Activated naive CD8-positive, alpha-beta T cell treated with anti-CD3 and anti-CD28 coated beads, Interleukin-2, amount 10 ng/mL, durations not matched to agents 7 days and 5 days (primary cell): ENCODE data around the gene TAS2R50. TPM values are rescaled to one million over a fixed set of nuclear protein-coding genes. Genes with fewer than 3 reads are reported as not detected.
A peak's percentile ranks its signal among the peaks of the same experiment; 100 is the strongest.
"Not testable (repeated sequence)": the region's sequence is repeated elsewhere in the genome, so short reads cannot be mapped to it uniquely, and the experiment has no call there.

ENCODE experiments used
- ATAC-seq: fragments of 150-1000 bp; cut with Tn5 transposase; one replicate; pipeline ENCODE4 v1.10.0; 2021; ENCODE audit warnings: low read depth, moderate library complexity
- POLR2A ChIA-PET: fragments of 350-600 bp; sonication (Branson Sonifier 250); formaldehyde crosslinking; loops from one replicate; lab custom pipeline; 2021; ENCODE audit warnings: antibody characterized with exemption; lab: Charles Lee
- DNase-seq: peaks from one replicate; pipeline ENCODE4 v3.0.0; 2021
- H3K27ac Mint-ChIP-seq: one replicate; pipeline ENCODE4 v1.8.0; 2022; ENCODE audit warnings: mild to moderate bottlenecking, mixed read lengths
- H3K27me3 Mint-ChIP-seq: one replicate; pipeline ENCODE4 v1.8.0; 2022; ENCODE audit warnings: mild to moderate bottlenecking, moderate library complexity, mixed read lengths
- H3K36me3 Mint-ChIP-seq: one replicate; pipeline ENCODE4 v1.8.0; 2021; ENCODE audit warnings: mild to moderate bottlenecking, mixed read lengths
- H3K4me1 Mint-ChIP-seq: one replicate; pipeline ENCODE4 v1.8.0; 2021; ENCODE audit warnings: mixed read lengths
- H3K4me3 Mint-ChIP-seq: one replicate; pipeline ENCODE4 v1.8.0; 2022; ENCODE audit warnings: mild to moderate bottlenecking, moderate library complexity, mixed read lengths
- H3K9me3 Mint-ChIP-seq: one replicate; pipeline ENCODE4 v1.8.0; 2021; ENCODE audit warnings: mixed read lengths
- total RNA-seq, 2 experiments: library from RNA; stranded (reverse); gene quantifications; one replicate each; pipeline ENCODE4 v1.2.3, GENCODE V29; 2021

The TAS2R50 gene
- 1 to 10 TPM; 1.1 to 1.4 TPM for total RNA-seq

DNA sequence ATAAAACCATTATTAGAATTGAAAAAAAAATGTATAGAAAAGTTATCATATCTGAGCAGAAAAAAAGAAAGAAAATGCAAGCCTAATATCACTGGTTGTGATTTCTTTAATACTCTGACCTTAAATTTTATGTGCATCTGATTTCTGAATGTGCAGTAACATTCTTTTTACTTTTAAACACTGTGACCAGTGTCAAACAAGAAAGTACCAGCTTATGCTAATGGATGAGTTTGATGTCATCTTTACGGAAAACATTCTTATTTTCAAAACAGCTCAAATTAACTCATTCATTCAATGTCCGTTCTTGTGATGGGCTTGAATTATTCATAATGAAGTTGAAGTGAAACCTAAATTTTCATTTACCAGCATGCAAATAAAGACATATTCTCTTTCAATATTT is at the start of gene TAS2R50:
TSS of gene TAS2R50 (minus strand) at position 101 of the 400 bp plus-strand sequence. CDS start at position 49, 52 bp downstream.
- ATAC-seq: no peak
- Mint-ChIP-seq H3K4me1 (peaks cover 13% of the 10 kb centered on the region), H3K27ac (no peak within 1 kb of the TSS), H3K36me3 (peaks cover 29% of the 10 kb centered on the region), H3K4me3 (no peak within 1 kb of the TSS), H3K27me3 (peaks cover 5% of the 10 kb centered on the region), H3K9me3 (peaks cover 3% of the 10 kb centered on the region)
- POLR2A ChIA-PET: no interaction called here
- no peak for DNase-seq

DNA sequence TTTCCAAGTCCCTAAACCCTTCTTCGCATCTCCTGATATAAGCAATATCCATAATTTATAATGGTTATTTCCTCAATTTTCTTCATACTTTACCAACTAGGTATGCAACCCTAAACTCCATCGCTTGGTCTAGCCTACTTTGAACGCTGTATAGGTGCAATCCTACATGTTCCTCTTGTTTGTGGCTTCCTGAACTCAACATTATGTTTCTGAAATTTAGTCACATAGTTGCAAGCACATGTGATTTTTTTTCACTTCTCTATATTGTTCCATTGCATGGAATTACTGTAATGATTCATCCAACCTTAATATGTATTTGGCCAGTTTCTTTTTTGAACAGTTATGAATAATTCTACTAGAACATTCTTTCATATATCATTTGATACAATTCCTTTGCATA is 47.2 kb upstream of the TAS2R50 start:
- H3K4me1 Mint-ChIP-seq, H3K9me3 Mint-ChIP-seq, H3K27ac Mint-ChIP-seq, DNase-seq, H3K27me3 Mint-ChIP-seq, H3K4me3 Mint-ChIP-seq, POLR2A ChIA-PET, ATAC-seq: not testable (repeated sequence)
- peaks cover 28% of the 10 kb centered on the region for H3K36me3 Mint-ChIP-seq

DNA sequence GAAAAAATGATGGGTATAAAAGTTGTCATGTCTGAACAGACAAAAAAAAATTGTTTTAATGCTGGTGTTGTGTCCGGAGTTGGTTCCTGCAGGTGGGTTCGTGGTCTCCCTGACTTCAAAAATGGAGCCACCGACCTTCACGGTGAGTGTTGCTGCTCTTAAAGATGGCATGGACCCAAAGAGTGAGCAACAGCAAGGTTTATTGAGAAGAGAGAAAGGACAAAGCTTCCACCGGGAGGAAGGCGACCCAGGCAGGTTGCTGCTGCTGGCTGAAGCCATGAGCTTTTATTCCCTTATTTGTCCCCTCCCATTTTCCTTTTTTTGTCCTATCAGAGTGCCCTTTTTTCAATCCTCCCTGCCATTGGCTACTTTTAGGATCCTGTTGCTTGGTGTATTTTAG is 44.6 kb upstream of the TAS2R50 start, which contains the start of gene TAS2R31:
TSS of gene TAS2R31 (minus strand) at position 101 of the 400 bp plus-strand sequence. CDS start at position 29, 72 bp downstream.
- no peak for ATAC-seq
- no peak within 1 kb of the TSS for H3K4me3 Mint-ChIP-seq
- H3K9me3 Mint-ChIP-seq: peaks cover 2% of the 10 kb centered on the region
- POLR2A ChIA-PET: no interaction called here
- H3K4me1 Mint-ChIP-seq: no peaks in the 10 kb centered on the region
- no peaks in the 10 kb centered on the region for H3K27me3 Mint-ChIP-seq
- H3K36me3 Mint-ChIP-seq: peaks cover 32% of the 10 kb centered on the region
- DNase-seq: no peak
- H3K27ac Mint-ChIP-seq: no peak within 1 kb of the TSS

- Mint-ChIP-seq H3K27ac (no peak overlapping the region), H3K27me3 (no peaks in the 10 kb centered on the region), H3K9me3 (peaks cover 10% of the 10 kb centered on the region), H3K36me3 (peaks cover 38% of the 10 kb centered on the region), H3K4me3 (no peak overlapping the region), H3K4me1 (peaks cover 2% of the 10 kb centered on the region)
- POLR2A ChIA-PET: no interaction called here
- DNase-seq (no peak), ATAC-seq (no peak)
Measured at GRCh38 chr12:11026118-11026517, 39.4 kb upstream of the TAS2R50 start.

DNA sequence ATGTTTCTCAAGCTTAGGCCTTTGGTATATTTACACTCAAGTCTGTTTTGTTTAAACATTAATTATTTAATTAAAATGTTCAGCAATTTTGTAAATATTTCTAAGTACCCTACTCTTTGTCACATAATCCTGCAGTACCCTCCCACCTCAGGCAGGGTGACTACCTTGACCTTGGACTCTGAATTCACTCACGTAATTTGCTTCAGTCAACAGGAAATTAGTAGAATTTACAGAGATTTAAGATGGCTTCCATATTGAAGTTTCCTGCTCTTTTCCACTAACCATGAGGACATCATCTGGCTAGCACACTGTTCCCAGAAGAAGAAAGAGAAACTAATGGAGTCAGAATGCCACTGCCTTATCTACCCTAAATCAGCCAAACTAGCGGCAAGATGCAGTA is 36.7 kb upstream of the TAS2R50 start:
- ATAC-seq (no peak), DNase-seq (no peak)
- Mint-ChIP-seq H3K4me1 (peaks cover 2% of the 10 kb centered on the region), H3K4me3 (no peak overlapping the region), H3K36me3 (peaks cover 34% of the 10 kb centered on the region), H3K27me3 (no peaks in the 10 kb centered on the region), H3K27ac (no peak overlapping the region), H3K9me3 (peaks cover 8% of the 10 kb centered on the region)
- POLR2A ChIA-PET: no interaction called here

DNA sequence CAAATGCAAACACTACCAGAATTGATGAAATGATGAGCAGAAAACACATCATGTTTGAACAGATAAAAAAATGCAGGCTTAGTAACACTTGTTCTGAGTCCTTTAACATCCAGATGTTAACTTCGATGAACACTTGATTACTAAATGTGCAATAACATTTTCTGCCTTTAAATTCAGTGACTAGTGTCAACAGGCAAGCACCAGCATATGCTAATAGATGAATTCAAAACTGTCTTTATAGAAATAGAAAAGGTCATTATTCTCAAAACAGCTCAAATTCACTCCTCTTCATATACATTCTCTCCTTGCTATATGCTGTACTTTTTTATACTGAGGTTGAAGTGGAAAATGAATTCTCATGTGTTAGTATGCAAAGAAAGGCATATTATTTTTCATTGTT is 35.8 kb upstream of the TAS2R50 start, which contains the start of gene TAS2R19:
TSS of gene TAS2R19 (minus strand) at position 101 of the 400 bp plus-strand sequence. CDS start at position 52, 49 bp downstream.
- Mint-ChIP-seq H3K4me3 (no peak within 1 kb of the TSS), H3K27me3 (no peaks in the 10 kb centered on the region), H3K27ac (no peak within 1 kb of the TSS), H3K36me3 (peaks cover 29% of the 10 kb centered on the region), H3K4me1 (peaks cover 2% of the 10 kb centered on the region), H3K9me3 (peaks cover 8% of the 10 kb centered on the region)
- POLR2A ChIA-PET: no interaction called here
- ATAC-seq (no peak), DNase-seq (no peak)

- H3K27ac Mint-ChIP-seq: no peak overlapping the region
- DNase-seq (no peak), ATAC-seq (no peak)
- H3K4me1 Mint-ChIP-seq: peaks cover 9% of the 10 kb centered on the region
- POLR2A ChIA-PET: no interaction called here
- no peaks in the 10 kb centered on the region for H3K9me3 Mint-ChIP-seq
- H3K36me3 Mint-ChIP-seq: peaks cover 15% of the 10 kb centered on the region
- no peaks in the 10 kb centered on the region for H3K27me3 Mint-ChIP-seq
- H3K4me3 Mint-ChIP-seq: no peak overlapping the region
Measured at GRCh38 chr12:11016937-11017336, 30.2 kb upstream of the TAS2R50 start.

- Mint-ChIP-seq H3K4me3 (no peak overlapping the region), H3K27ac (no peak overlapping the region), H3K36me3 (peaks cover 10% of the 10 kb centered on the region), H3K4me1 (peaks cover 7% of the 10 kb centered on the region), H3K27me3 (no peaks in the 10 kb centered on the region), H3K9me3 (no peaks in the 10 kb centered on the region)
- POLR2A ChIA-PET: no interaction called here
- ATAC-seq: no peak
- no peak for DNase-seq
Measured at GRCh38 chr12:11015775-11016430, 29.2 kb upstream of the TAS2R50 start.

GRCh38 chr12:11014234-11014633 is 27.5 kb upstream of the TAS2R50 start:
- Mint-ChIP-seq H3K27me3 (no peaks in the 10 kb centered on the region), H3K36me3 (peaks cover 12% of the 10 kb centered on the region), H3K27ac (no peak overlapping the region), H3K4me1 (peaks cover 7% of the 10 kb centered on the region), H3K9me3 (no peaks in the 10 kb centered on the region), H3K4me3 (no peak overlapping the region)
- POLR2A ChIA-PET: no interaction called here
- DNase-seq (no peak), ATAC-seq (no peak)

- H3K36me3 Mint-ChIP-seq: peaks cover 13% of the 10 kb centered on the region
- no peaks in the 10 kb centered on the region for H3K9me3 Mint-ChIP-seq
- POLR2A ChIA-PET: no interaction called here
- no peak for DNase-seq
- no peaks in the 10 kb centered on the region for H3K27me3 Mint-ChIP-seq
- H3K4me3 Mint-ChIP-seq: no peak overlapping the region
- H3K27ac Mint-ChIP-seq: no peak overlapping the region
- no peaks in the 10 kb centered on the region for H3K4me1 Mint-ChIP-seq
- ATAC-seq: no peak
Measured at GRCh38 chr12:11007608-11008007, 20.9 kb upstream of the TAS2R50 start.

DNA sequence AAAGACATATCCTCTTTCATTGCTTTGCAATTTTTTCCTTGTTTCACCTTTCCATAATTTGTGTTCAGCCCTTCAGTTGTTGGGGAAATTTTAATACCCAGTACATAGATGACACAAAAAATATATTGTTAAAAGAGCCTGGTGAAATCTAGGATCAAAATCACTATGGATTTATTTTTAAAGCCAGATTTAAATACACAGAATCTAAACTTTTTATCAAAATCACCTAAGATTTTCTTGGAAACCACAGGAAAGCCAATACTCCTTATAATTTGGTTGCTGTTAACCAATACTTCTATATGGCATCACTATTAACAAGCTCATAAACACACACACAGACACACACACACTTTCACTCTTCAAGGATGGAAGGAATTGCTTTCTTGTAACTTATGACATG is 11.5 kb upstream of the TAS2R50 start, which contains the start of gene TAS2R20:
TSS of gene TAS2R20 (minus strand) at position 101 of the 400 bp plus-strand sequence. CDS start 429 bp downstream, outside the sequence.
- Mint-ChIP-seq H3K4me3 (no peak within 1 kb of the TSS), H3K4me1 (no peaks in the 10 kb centered on the region), H3K27ac (no peak within 1 kb of the TSS), H3K36me3 (peaks cover 20% of the 10 kb centered on the region), H3K9me3 (peaks cover 2% of the 10 kb centered on the region), H3K27me3 (no peaks in the 10 kb centered on the region)
- POLR2A ChIA-PET: no interaction called here
- DNase-seq (no peak), ATAC-seq (no peak)

DNA sequence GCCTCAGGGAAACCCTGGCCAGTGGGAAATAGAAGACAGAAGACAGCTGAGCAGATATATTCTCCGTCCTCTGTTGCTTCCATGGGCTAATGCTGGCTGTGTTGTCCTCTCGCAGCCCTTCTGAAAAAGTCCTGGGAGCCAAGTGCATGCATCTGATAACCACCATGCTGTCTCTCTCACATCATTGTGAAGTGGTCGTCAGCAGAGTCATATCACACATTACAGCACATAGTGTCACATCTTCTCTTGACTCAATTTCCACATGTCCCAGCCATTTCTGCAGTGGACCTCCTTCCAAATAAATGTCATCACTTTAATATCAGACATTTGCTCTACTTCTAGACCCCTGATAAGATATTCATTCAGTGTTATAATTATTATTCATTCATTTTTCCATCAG is 7.6 kb upstream of the TAS2R50 start:
- POLR2A ChIA-PET: no interaction called here
- peaks cover 33% of the 10 kb centered on the region for H3K36me3 Mint-ChIP-seq
- H3K27ac Mint-ChIP-seq: no peak overlapping the region
- no peaks in the 10 kb centered on the region for H3K27me3 Mint-ChIP-seq
- H3K9me3 Mint-ChIP-seq: peaks cover 5% of the 10 kb centered on the region
- ATAC-seq: no peak
- H3K4me3 Mint-ChIP-seq: no peak overlapping the region
- no peaks in the 10 kb centered on the region for H3K4me1 Mint-ChIP-seq
- no peak for DNase-seq

DNA sequence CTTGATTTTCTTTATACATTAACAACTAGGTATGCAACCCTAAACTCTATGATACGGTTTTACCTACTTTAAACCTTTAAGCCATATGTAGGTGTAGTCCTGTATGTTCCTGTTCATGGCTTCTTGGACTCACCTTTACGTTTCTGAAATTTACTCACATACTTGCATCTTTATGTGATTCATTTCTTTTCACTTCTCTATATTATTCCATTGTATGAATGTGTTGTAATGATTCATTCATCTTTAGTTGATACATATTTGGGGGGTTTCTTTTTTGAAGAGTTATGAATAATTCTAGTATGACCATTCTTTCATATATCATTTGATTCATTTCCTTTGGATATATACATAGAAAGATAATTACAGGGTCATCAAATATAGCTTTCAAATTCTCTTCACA is 2.4 kb upstream of the TAS2R50 start:
- POLR2A ChIA-PET: no interaction called here
- Mint-ChIP-seq H3K27me3 (peaks cover 3% of the 10 kb centered on the region), H3K36me3 (peaks cover 35% of the 10 kb centered on the region), H3K4me1 (no peaks in the 10 kb centered on the region), H3K4me3 (no peak overlapping the region), H3K27ac (no peak overlapping the region), H3K9me3 (peaks cover 5% of the 10 kb centered on the region)
- no peak for ATAC-seq
- DNase-seq: no peak

DNA sequence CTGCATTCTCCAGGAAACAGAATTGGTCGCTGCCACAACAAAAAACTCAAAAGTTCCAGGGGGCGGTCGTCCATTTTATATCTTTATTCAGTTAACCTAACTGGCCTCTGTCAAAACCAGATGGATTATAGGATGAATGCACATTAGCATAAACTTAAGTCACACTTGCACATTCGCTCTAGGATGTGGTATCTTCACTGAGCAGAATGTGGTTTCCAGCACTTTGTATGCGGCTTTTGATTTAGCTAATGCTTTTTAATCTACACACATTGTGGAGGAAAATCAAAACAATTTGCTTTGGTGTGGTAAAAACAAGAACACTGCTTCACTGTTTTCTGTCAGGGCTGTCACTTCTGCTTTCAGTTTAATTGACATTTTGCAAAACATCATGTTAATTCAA is 4.5 kb downstream of the TAS2R50 start:
- H3K27ac Mint-ChIP-seq: no peak overlapping the region
- H3K36me3 Mint-ChIP-seq: peaks cover 18% of the 10 kb centered on the region
- peak overlapping the region; percentile 20 for H3K4me3 Mint-ChIP-seq
- DNase-seq (no peak), ATAC-seq (peak; percentile 92)
- H3K27me3 Mint-ChIP-seq: peaks cover 16% of the 10 kb centered on the region
- POLR2A ChIA-PET: interaction anchor here (1.0 to 1.7 kb wide), 2 partner anchors 15 to 189 kb away, joined by 3 to 17 read pairs; partner anchors contain the start of gene SMIM10L1
- peaks cover 2% of the 10 kb centered on the region for H3K9me3 Mint-ChIP-seq
- peaks cover 14% of the 10 kb centered on the region for H3K4me1 Mint-ChIP-seq
